Measurements from ENCODE around the gene TAMALIN.

DNA sequence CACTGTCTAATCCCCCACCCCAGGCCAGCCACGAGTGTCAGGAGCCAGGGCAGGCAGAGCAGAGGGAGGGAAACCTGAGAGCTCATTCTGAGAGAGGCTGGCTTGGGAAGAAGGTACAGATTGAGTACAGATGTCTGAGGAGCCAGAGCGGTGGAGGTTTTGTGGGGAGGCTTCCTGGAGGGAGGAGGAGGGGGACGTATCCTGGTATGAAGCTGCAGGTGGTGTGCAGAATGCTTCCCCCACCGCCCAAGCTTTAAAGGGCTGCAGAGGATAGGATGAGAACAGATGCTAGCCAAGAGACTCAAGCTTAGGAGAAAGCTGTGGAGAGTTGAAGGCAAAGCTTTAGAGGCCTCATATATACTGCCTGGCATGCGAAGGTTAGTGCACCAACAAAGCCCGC, 3.2 kb upstream of the TAMALIN start:
- TF ChIP-seq CTCF (IDR thresholded peaks at IDR 0.05; ENCODE audit: borderline replicate concordance, extremely low read depth, low read length, poor library complexity, severe bottlenecking) (no peak), EZH2 (IDR thresholded peaks at IDR 0.05; ENCODE audit: borderline replicate concordance, low read depth, low read length, severe bottlenecking) (no peak)

Measured in DND-41 (cell line).